Mammary microvascular endothelial cell (primary cell): ENCODE results near the gene POLA2. TPM values are rescaled to one million over a fixed set of nuclear protein-coding genes. Genes with fewer than 3 reads are reported as not detected.

Source experiments
- total RNA-seq: library from RNA; depleted of rRNA; stranded (reverse); fragments of >200 nt; gene quantifications from 2 replicates; pipeline ENCODE4 v1.2.3, GENCODE V29; 2015

Gene POLA2, protein sequence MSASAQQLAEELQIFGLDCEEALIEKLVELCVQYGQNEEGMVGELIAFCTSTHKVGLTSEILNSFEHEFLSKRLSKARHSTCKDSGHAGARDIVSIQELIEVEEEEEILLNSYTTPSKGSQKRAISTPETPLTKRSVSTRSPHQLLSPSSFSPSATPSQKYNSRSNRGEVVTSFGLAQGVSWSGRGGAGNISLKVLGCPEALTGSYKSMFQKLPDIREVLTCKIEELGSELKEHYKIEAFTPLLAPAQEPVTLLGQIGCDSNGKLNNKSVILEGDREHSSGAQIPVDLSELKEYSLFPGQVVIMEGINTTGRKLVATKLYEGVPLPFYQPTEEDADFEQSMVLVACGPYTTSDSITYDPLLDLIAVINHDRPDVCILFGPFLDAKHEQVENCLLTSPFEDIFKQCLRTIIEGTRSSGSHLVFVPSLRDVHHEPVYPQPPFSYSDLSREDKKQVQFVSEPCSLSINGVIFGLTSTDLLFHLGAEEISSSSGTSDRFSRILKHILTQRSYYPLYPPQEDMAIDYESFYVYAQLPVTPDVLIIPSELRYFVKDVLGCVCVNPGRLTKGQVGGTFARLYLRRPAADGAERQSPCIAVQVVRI
- 11.4 and 19.0 TPM in 2 replicates for total RNA-seq

GRCh38 chr11:65261591-65262380 lies at the start of gene POLA2:
Gene POLA2 (plus strand): TSS chr11:65261962. CDS start chr11:65262293, 331 bp downstream.

DNA sequence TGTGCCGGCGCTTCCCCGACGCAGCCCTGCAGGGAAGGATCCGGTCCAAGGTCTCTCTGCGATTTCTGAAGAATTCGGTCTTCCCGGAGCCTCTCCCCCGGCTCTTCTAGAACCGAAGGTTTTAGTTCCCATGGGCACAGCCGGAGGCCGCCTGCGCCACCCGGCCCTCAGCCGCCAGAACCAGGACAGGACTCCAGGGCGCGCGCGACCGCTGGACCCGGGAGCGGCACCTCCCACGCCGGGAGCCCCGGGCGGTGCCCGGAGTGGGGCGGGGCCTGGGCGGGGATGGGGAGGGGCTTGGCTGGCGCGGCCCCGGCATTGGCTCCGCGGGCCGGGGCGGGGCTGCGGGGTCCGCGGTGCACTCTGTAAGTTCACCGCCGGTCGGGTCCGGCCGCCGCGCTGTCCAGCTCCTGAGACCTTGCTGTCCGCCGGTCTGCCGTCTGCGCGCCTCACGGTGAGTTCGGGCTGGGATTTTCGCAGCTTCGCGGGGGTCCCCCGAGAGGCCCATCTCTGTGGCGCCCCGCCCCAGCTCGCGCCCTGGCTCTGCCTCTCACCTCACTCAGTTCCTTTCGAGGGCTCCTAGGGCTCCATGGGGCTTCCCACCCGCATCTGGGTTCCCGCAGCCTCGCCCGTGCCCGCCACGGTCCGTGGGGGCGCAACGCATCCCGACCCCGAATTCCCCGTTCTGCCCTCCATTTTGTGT lies 52.9 kb downstream of the POLA2 start, which contains the start of gene CDC42EP2:
CDC42EP2 (plus strand) TSS at position 366 of the 703 bp plus-strand sequence. CDS start 6,033 bp downstream, outside the sequence.

Other genes starting within 250 kb of the POLA2 start
- gene ARL2, start 247.8 kb upstream of the POLA2 start, total RNA-seq: 167 and 184 TPM in 2 replicates
- 17.1 and 17.3 TPM in 2 replicates for gene SNX15, start 234.5 kb upstream of the POLA2 start, total RNA-seq
- 28.0 and 37.5 TPM in 2 replicates for gene SAC3D1, start 220.8 kb upstream of the POLA2 start, total RNA-seq
- 6.2 and 18.9 TPM in 2 replicates for gene NAALADL1, start 203.4 kb upstream of the POLA2 start, total RNA-seq
- 20.7 and 21.8 TPM in 2 replicates for gene CDCA5, start 177.9 kb upstream of the POLA2 start, total RNA-seq
- gene ZFPL1, start 177.7 kb upstream of the POLA2 start, total RNA-seq: 49.2 and 62.0 TPM in 2 replicates
- gene VPS51, start 165.7 kb upstream of the POLA2 start, total RNA-seq: 259 and 334 TPM in 2 replicates
- 8.5 and 17.0 TPM in 2 replicates for gene TM7SF2, start 150.1 kb upstream of the POLA2 start, total RNA-seq
- 12.4 and 15.7 TPM in 2 replicates for gene ZNHIT2, start 144.3 kb upstream of the POLA2 start, total RNA-seq
- gene FAU, start 139.8 kb upstream of the POLA2 start, total RNA-seq: 504 and 675 TPM in 2 replicates
- gene MRPL49, start 139.6 kb upstream of the POLA2 start, total RNA-seq: 64.6 and 81.9 TPM in 2 replicates
- gene SYVN1, start 127.4 kb upstream of the POLA2 start, total RNA-seq: 14.9 and 17.2 TPM in 2 replicates
- gene SPDYC, start 91.7 kb upstream of the POLA2 start, total RNA-seq: not detected in 2 replicates
- 243 and 266 TPM in 2 replicates for gene CAPN1, start 80.0 kb upstream of the POLA2 start, total RNA-seq
- gene CDC42EP2, start 52.9 kb downstream of the POLA2 start, total RNA-seq: 38.5 and 40.8 TPM in 2 replicates
- 37.3 and 38.1 TPM in 2 replicates for gene DPF2, start 71.9 kb downstream of the POLA2 start, total RNA-seq
- 0.30 TPM in 1 of 2 replicates, not detected in the other for gene TIGD3, start 92.8 kb downstream of the POLA2 start, total RNA-seq
- gene SLC25A45, start 120.7 kb downstream of the POLA2 start, total RNA-seq: 1.1 and 1.5 TPM in 2 replicates
- 59.5 and 60.4 TPM in 2 replicates for gene FRMD8, start 124.7 kb downstream of the POLA2 start, total RNA-seq
- gene NEAT1, start 160.8 kb downstream of the POLA2 start, total RNA-seq: 12.7 and 14.7 TPM in 2 replicates
- gene MALAT1, start 237.1 kb downstream of the POLA2 start, total RNA-seq: 683 and 797 TPM in 2 replicates